OCI-LY3 (cell line): ENCODE data around the gene CCDC157.

ENCODE experiments used
- CTCF ChIP-seq: fragments of 200-600, 300-600 bp; sonication (generic); IDR thresholded peaks from 2 replicates; pipeline ENCODE4 v1.5.1; 2014; ENCODE audit warnings: antibody characterized with exemption, low read length, low read depth
- EZH2phosphoT487 ChIP-seq: fragments of 200-600 bp; shearing (Covaris generic); IDR thresholded peaks from 2 replicates; pipeline ENCODE4 v1.6.1; 2018; ENCODE audit warnings: antibody characterized with exemption, mixed run types, low read depth

GRCh38 chr22:30400159-30400558 lies 43.4 kb downstream of the CCDC157 start:
- TF ChIP-seq EZH2phosphoT487 (no peak), CTCF (no peak)
